ENCODE measurements around the gene C19orf38.

Gene C19orf38, protein sequence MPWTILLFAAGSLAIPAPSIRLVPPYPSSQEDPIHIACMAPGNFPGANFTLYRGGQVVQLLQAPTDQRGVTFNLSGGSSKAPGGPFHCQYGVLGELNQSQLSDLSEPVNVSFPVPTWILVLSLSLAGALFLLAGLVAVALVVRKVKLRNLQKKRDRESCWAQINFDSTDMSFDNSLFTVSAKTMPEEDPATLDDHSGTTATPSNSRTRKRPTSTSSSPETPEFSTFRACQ

GRCh38 chr19:10848230-10848856 lies at the start of gene C19orf38:
Gene C19orf38, plus strand, starts transcription at chr19:10848415. Its CDS starts 94 bp downstream, at chr19:10848509.
- no peak for TF ChIP-seq CTCF (IDR thresholded peaks at IDR 0.05; ENCODE audit: control insufficient read depth, insufficient read depth, low read depth, low read length, missing control alignments)
- H3K4me3 ChIP-seq (ENCODE audit: control insufficient read depth, low read depth, low read length), result no peak within 1 kb of the TSS
- no peak for DNase-seq (ENCODE audit: low read depth)

GRCh38 chr19:10800488-10800887 lies 47.7 kb upstream of the C19orf38 start:
- H3K4me3 ChIP-seq (ENCODE audit: control insufficient read depth, low read depth, low read length), result no peak overlapping the region
- TF ChIP-seq CTCF (IDR thresholded peaks at IDR 0.05; ENCODE audit: control insufficient read depth, insufficient read depth, low read depth, low read length, missing control alignments), result no peak
- no peak for DNase-seq (ENCODE audit: low read depth)

DNA sequence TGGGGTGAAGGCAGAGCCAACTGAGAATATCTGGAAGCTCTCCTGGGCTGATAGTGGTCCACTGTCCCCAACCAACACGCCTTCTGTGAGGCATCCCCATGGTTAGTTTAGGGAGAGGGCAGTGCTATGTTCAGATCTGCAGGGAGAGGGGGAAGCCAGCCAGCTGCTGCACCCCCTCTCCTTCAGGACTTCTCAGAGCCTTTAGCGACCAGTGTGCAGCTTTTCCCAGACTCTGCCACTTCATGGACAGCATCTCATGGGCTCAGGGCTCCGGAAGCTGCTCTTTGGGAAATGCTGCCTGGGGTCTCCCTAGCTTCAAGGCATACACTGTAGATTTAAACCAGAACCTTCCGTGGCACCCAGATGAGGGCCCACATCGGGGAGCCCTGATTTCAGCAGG lies 45.7 kb upstream of the C19orf38 start:
- no peak for TF ChIP-seq CTCF (IDR thresholded peaks at IDR 0.05; ENCODE audit: control insufficient read depth, insufficient read depth, low read depth, low read length, missing control alignments)
- no peak overlapping the region for H3K4me3 ChIP-seq (ENCODE audit: control insufficient read depth, low read depth, low read length)
- no peak for DNase-seq (ENCODE audit: low read depth)

- no peak for TF ChIP-seq CTCF (IDR thresholded peaks at IDR 0.05; ENCODE audit: control insufficient read depth, insufficient read depth, low read depth, low read length, missing control alignments)
- no peak overlapping the region for H3K4me3 ChIP-seq (ENCODE audit: control insufficient read depth, low read depth, low read length)
- no peak for DNase-seq (ENCODE audit: low read depth)
Observed at GRCh38 chr19:10803252-10803651, 45.0 kb upstream of the C19orf38 start.

GRCh38 chr19:10805065-10805757 lies 43.0 kb upstream of the C19orf38 start:
- TF ChIP-seq CTCF (IDR thresholded peaks at IDR 0.05; ENCODE audit: control insufficient read depth, insufficient read depth, low read depth, low read length, missing control alignments), result no peak
- H3K4me3 ChIP-seq (ENCODE audit: control insufficient read depth, low read depth, low read length), result no peak overlapping the region
- no peak for DNase-seq (ENCODE audit: low read depth)

- DNase-seq (ENCODE audit: low read depth), result no peak
- no peak for TF ChIP-seq CTCF (IDR thresholded peaks at IDR 0.05; ENCODE audit: control insufficient read depth, insufficient read depth, low read depth, low read length, missing control alignments)
- no peak overlapping the region for H3K4me3 ChIP-seq (ENCODE audit: control insufficient read depth, low read depth, low read length)
Observed at GRCh38 chr19:10805758-10806247, 42.4 kb upstream of the C19orf38 start.

Measured in AG09309 (cell line).